DMS79 (cell line): ENCODE measurements around the gene GPC2.
"Not testable (repeated sequence)": the region's sequence is repeated elsewhere in the genome, so short reads cannot be mapped to it uniquely, and the experiment has no call there.

Experiments used
- DNase-seq: peaks from one replicate; lab custom pipeline; 2025; lab: John Stamatoyannopoulos, UW

Gene GPC2

GRCh38 chr7:100177045-100178001 lies at the start of gene GPC2, which contains the start of gene STAG3:
TSS of gene GPC2 (minus strand) at chr7:100177381. CDS start at chr7:100177199, 182 bp downstream.
TSS of gene STAG3 (plus strand) at chr7:100177918. CDS start at chr7:100180557, 2,639 bp downstream.
- peak; percentile 88 for DNase-seq

DNA sequence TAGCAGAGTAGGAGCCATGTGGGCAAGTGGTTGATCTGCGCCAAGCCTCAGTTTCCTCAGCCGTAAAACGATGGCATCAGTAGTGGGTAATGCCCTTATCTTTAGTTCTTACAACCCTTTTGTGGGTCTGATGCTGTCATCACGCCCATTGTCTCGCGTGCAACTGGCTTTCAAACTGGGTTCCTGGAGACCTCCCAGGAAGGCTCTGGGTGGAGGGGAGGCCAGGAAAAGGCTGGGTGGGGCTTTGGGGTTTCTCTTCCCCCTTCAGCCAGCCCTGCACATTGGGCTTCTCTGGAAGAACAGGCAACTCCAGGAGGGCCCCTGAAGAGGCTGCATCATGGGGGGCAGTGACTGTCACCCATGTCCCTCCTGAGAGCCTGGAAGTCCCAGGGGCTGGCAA lies 47.7 kb upstream of the GPC2 start:
- not testable (repeated sequence) for DNase-seq

DNA sequence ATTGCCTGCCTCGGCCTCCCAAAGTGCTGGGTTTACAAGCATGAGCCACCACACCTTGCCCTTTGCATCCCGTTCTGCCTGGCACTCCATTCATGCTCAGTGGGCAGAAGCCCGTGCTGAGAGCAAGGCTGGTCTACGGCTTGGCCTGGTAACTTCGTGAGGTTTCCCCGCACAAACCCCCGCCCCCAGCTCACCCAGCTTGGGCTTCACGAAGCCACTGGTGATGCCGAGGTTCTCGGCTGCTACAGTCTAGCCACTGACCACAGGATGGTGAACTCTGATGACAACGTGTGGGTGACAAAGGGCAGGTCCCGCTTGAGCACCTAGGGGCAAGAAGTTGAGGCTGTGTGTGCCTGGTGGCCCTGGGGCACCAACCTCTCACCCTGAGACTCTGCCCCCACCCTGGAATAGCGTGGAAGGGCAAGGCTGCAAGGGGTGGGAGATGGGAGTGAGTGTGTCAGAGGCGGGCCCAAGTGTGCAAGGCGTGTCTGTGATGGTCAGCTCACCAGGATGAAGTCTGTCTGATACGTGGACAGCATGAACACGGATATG lies 46.3 kb upstream of the GPC2 start:
- not testable (repeated sequence) for DNase-seq

GRCh38 chr7:100222445-100223132 lies 45.4 kb upstream of the GPC2 start:
- no peak for DNase-seq

GRCh38 chr7:100221767-100222444 lies 44.7 kb upstream of the GPC2 start:
- DNase-seq: no peak

DNA sequence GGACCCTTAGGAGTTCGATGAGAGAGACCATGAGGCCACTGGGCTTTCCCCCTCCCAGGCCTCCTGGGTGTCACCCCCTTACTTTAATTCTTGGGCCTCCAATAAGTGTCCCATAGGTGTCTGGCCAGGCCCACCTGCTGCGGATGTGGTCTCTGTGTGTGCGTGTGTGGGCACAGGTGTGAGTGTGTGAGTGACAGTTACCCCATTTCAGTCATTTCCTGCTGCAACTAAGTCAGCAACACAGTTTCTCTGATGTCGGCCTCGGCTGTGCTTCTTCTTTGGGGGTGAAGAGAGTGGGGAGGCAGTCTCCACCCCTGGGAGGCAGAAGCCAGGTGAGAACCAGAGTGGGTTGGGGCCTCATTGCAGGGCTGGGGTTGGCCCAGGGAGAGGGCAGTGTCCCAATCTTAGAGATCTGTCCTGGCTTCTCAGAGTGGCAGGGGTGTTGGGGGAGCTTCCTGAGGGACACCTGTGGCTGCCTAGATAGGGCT lies 44.1 kb upstream of the GPC2 start:
- DNase-seq: no peak

- DNase-seq: no peak
Measured at GRCh38 chr7:100220586-100221230, 43.5 kb upstream of the GPC2 start.

GRCh38 chr7:100219801-100220585 lies 42.8 kb upstream of the GPC2 start, which contains the start of gene PVRIG:
TSS of gene PVRIG (plus strand) at chr7:100219949. CDS start at chr7:100219971, 22 bp downstream.
- DNase-seq: not testable (repeated sequence)

- DNase-seq: no peak
Measured at GRCh38 chr7:100219271-100219737, 42.1 kb upstream of the GPC2 start.

- DNase-seq: not testable (repeated sequence)
Measured at GRCh38 chr7:100217934-100218333, 40.8 kb upstream of the GPC2 start.

GRCh38 chr7:100215895-100216294 lies 38.7 kb upstream of the GPC2 start:
- no peak for DNase-seq

DNA sequence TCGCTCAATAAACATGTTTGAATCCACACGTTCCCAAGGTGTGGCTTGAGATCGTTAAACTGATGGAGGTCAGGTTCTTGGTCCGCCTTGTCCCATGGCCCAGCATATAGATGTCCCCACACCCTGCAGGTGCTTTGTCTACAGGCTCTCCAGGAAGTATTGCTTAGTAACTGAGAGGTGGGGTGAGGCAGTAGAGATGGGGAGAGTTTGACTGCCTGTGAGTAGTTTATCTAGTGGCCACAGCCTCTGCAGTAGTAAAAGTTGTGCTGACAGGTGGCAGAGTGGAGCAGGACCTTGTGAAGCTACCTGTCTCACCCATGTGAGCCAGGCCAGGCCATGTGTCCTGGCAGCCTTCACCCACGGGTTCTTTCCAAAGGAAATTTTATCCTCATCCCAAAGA lies 37.2 kb upstream of the GPC2 start:
- DNase-seq: not testable (repeated sequence)

DNA sequence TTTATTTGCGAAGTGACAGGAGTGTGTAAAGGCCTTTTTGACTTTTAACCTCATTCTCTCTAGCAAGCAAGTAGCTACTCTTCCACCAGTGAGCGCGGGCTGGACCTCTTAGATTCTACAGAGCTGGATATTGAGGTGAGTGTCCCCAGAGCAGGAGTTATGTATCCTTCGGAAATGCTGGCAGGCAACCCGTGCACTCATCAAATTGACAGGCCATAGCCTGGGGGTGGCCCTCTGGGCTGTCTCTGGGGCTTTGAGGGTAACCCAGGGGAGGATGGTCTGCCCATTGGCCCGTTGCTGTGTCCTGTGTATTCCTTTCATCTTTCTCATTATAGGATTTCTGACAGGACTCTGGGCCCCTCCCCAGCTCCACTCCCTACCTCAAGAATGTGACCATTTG lies 36.5 kb upstream of the GPC2 start:
- no peak for DNase-seq

DNA sequence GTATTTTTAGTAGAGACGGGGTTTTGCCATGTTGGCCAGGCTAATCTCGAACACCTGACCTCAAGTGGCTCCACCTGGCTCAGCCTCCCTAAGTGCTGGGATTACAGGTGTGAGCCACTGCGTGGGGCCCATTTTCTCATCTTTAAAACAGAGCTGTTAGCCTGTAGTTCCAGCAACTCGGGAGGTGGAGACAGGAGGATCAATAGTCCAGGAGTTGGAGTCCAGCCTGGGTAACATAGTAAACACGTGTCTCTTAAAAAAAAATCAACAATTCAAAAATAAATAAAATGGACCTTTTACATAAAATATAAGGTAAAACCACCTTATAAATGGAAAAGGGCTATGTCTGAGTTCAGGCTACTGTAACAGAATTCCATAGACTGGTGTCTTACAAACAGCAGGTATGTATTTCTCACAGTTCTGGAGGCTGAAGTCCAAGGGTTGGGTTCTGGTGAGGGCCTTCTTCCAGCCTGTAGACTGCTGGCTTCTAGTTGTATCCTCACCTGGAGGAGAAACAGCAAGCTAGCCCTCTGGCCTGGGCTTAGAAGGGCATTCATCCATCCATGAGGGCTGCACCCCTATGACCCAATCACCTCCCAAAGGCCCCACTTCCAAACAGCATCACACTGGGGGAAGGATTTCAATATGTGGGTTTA lies 35.6 kb upstream of the GPC2 start:
- DNase-seq: no peak

GRCh38 chr7:100211342-100211780 lies 34.2 kb upstream of the GPC2 start:
- no peak for DNase-seq

DNA sequence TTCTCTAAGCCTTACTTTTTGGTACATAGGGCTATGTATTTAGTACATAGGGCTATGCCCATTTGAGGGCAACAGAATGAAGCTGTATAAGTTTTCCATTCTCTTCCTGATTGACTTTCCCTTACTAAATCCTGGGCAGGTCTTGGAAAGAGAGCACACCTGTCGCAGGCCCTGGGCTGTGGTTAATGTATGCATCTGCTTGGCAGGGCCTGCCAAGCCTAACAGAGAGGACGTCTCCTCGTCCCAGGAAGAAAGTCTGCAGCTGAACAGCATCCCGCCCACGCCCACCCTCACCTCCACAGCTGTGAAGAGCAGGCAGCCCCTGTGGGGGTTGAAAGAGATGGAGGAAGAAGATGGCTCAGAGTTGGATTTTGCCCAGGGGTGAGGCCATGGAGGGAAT lies 33.6 kb upstream of the GPC2 start:
- no peak for DNase-seq

GRCh38 chr7:100209493-100209892 lies 32.3 kb upstream of the GPC2 start:
- no peak for DNase-seq

DNA sequence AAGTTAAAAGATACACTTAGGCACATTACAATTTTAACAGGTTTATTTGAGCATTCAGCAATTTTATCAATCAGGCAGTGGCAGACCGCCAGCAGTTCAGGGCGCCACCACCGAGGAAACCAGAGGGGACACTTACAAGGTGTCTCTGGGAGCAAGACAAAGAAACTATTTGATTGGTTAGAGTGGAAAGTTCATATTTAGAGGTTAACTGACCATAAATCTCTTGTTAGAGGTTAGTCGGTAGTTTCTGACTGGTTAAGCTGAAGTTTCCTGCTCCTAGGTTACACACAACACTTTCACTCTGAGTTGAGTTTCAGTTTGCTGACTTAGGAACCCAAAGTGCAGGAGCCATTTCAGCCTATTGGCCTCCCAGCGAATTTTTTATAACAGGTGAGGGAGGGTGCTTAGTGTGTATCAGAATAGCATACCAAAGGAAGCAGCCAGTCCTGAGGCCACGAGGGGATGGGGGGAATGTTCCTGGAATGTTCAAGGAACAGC lies 31.8 kb upstream of the GPC2 start:
- DNase-seq: no peak

- DNase-seq: no peak
Measured at GRCh38 chr7:100204454-100204853, 27.3 kb upstream of the GPC2 start.
